ENCODE measurements around the gene HTR6.

DNA sequence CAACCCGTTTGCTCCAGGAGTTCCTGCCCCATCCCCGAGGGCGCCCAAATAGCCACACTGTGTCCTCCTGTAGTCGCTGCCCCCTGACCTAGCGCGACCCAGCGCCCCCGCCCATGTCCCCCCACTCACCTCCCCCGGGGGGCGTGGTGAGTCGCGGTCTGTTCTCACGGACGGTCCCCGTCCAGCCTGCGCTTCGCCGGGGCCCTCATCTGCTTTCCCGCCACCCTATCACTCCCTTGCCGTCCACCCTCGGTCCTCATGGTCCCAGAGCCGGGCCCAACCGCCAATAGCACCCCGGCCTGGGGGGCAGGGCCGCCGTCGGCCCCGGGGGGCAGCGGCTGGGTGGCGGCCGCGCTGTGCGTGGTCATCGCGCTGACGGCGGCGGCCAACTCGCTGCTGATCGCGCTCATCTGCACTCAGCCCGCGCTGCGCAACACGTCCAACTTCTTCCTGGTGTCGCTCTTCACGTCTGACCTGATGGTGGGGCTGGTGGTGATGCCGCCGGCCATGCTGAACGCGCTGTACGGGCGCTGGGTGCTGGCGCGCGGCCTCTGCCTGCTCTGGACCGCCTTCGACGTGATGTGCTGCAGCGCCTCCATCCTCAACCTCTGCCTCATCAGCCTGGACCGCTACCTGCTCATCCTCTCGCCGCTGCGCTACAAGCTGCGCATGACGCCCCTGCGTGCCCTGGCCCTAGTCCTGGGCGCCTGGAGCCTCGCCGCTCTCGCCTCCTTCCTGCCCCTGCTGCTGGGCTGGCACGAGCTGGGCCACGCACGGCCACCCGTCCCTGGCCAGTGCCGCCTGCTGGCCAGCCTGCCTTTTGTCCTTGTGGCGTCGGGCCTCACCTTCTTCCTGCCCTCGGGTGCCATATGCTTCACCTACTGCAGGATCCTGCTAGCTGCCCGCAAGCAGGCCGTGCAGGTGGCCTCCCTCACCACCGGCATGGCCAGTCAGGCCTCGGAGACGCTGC, 1.1 kb downstream of the HTR6 start:
- TF ChIP-seq, protein P1, sequence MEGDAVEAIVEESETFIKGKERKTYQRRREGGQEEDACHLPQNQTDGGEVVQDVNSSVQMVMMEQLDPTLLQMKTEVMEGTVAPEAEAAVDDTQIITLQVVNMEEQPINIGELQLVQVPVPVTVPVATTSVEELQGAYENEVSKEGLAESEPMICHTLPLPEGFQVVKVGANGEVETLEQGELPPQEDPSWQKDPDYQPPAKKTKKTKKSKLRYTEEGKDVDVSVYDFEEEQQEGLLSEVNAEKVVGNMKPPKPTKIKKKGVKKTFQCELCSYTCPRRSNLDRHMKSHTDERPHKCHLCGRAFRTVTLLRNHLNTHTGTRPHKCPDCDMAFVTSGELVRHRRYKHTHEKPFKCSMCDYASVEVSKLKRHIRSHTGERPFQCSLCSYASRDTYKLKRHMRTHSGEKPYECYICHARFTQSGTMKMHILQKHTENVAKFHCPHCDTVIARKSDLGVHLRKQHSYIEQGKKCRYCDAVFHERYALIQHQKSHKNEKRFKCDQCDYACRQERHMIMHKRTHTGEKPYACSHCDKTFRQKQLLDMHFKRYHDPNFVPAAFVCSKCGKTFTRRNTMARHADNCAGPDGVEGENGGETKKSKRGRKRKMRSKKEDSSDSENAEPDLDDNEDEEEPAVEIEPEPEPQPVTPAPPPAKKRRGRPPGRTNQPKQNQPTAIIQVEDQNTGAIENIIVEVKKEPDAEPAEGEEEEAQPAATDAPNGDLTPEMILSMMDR (conservative IDR thresholded peaks at IDR 0.05 in 1 of 2, IDR thresholded peaks at IDR 0.05 in 1 of 2; ENCODE audit: extremely low read depth in 1 of 2, insufficient read depth in 1 of 2, low read depth in 1 of 2, low read length in 2 of 2), result no peak
- TF ChIP-seq EZH2 (IDR thresholded peaks at IDR 0.05; ENCODE audit: borderline replicate concordance, low read length), result peak; percentile 57
